ENCODE data around the gene TAGAP. TPM values are rescaled to one million over a fixed set of nuclear protein-coding genes. Genes with fewer than 3 reads are reported as not detected.

Gene TAGAP
- total RNA-seq, 1 experiment from 2014 or later = 0.30 TPM

DNA sequence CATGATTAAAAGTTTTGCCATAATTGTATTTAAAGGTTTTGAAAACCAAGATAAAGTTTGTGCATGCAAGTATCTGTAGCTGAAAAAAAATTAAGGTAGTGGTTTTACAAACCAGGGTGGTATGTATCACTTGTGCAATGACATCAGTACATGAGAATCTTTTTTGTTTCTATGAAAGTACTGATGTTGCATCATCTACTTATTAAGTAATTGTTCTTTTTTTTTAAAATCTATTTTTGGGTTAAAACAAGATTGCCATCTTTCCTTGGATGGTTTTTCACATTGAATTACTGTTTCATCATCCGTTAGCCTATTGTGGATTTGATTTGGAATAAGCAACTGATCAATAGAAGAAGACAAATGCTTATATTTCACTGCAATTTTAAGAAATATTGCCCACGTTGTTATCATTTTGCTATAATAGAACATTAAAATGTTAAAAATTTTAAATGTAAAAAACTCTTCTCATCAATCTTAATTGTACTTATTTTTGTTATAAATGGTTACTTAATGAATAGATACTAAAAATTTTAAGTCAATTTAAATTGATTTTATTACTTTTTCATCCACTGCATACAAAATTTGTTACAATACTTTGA, 39.8 kb upstream of the TAGAP start:
- H3K27me3 ChIP-seq (ENCODE audit: insufficient read depth, low read length) = no peaks in the 10 kb centered on the region
- no peaks in the 10 kb centered on the region for H3K36me3 ChIP-seq (ENCODE audit: control insufficient read depth in 1 of 2, insufficient read depth in 2 of 2, low read length in 2 of 2)
- no TSS peak for BruUV-seq (replicated peaks)
- H3K4me3 ChIP-seq (replicated peaks in 1 of 2; ENCODE audit: low read depth in 1 of 2, low read length in 2 of 2) = no peak overlapping the region
- RAD21 ChIA-PET (ENCODE audit: low non-redundant PET in 1 of 2, low total read pairs in 2 of 2, uncharacterized antibody in 2 of 2, unreplicated experiment in 2 of 2) = no interaction called here
- no peaks in the 10 kb centered on the region for H3K4me1 ChIP-seq (ENCODE audit: control insufficient read depth in 1 of 2, insufficient read depth in 2 of 2, low read length in 2 of 2)
- H3K27ac ChIP-seq (ENCODE audit: low read depth, low read length) = no peak overlapping the region
- DNase-seq (ENCODE audit: low read depth, low spot score) (no peak), ATAC-seq (no peak)
- no peaks in the 10 kb centered on the region for H4K20me1 ChIP-seq (ENCODE audit: insufficient read depth)
- H3K9me2 ChIP-seq (ENCODE audit: insufficient read depth) = no peaks in the 10 kb centered on the region
- H3K4me2 ChIP-seq (ENCODE audit: low read length) = no peak overlapping the region
- TF ChIP-seq CEBPB (IDR thresholded peaks at IDR 0.05; ENCODE audit: low read depth) = peak; percentile 76
- TF ChIP-seq, protein P1, sequence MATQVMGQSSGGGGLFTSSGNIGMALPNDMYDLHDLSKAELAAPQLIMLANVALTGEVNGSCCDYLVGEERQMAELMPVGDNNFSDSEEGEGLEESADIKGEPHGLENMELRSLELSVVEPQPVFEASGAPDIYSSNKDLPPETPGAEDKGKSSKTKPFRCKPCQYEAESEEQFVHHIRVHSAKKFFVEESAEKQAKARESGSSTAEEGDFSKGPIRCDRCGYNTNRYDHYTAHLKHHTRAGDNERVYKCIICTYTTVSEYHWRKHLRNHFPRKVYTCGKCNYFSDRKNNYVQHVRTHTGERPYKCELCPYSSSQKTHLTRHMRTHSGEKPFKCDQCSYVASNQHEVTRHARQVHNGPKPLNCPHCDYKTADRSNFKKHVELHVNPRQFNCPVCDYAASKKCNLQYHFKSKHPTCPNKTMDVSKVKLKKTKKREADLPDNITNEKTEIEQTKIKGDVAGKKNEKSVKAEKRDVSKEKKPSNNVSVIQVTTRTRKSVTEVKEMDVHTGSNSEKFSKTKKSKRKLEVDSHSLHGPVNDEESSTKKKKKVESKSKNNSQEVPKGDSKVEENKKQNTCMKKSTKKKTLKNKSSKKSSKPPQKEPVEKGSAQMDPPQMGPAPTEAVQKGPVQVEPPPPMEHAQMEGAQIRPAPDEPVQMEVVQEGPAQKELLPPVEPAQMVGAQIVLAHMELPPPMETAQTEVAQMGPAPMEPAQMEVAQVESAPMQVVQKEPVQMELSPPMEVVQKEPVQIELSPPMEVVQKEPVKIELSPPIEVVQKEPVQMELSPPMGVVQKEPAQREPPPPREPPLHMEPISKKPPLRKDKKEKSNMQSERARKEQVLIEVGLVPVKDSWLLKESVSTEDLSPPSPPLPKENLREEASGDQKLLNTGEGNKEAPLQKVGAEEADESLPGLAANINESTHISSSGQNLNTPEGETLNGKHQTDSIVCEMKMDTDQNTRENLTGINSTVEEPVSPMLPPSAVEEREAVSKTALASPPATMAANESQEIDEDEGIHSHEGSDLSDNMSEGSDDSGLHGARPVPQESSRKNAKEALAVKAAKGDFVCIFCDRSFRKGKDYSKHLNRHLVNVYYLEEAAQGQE (IDR thresholded peaks at IDR 0.05; ENCODE audit: low read depth) = no peak
- peak overlapping the region; percentile 35 for H2AFZ ChIP-seq (ENCODE audit: low read depth, low read length, poor library complexity, severe bottlenecking)
- CTCF ChIA-PET = no interaction called here
- POLR2A ChIA-PET = no interaction called here
- intact Hi-C loops (cut with micrococcal nuclease) = no loop called here
- no peak overlapping the region for H3K9ac ChIP-seq (ENCODE audit: low read length)
- H3K9me3 ChIP-seq (ENCODE audit: control insufficient read depth in 1 of 2, insufficient read depth in 1 of 2, low read depth in 1 of 2, low read length in 2 of 2) = no peaks in the 10 kb centered on the region
- H3K79me2 ChIP-seq (ENCODE audit: insufficient read depth, low read length) = no peaks in the 10 kb centered on the region

DNA sequence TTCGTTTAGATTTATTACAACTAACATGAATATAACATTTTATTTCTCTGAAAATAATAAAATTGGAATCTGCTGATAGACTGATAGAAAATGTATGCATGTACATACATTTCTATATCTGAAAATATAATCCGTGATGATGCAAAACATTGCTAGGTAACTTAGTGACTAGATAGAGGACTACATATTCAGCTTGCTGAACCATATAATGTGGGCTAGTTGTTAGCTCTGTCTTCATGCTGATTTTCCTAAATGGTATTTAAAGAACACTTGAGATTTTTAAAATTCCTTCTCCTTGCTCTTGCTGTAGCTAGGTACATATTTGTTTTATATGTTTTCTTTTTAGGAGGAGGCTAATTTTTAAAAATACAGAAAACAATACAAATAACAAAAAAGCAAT, 38.4 kb upstream of the TAGAP start:
- Histone ChIP-seq H3K4me1 (ENCODE audit: control insufficient read depth in 1 of 2, insufficient read depth in 2 of 2, low read length in 2 of 2) (no peaks in the 10 kb centered on the region), H3K27me3 (ENCODE audit: insufficient read depth, low read length) (no peaks in the 10 kb centered on the region), H3K36me3 (ENCODE audit: control insufficient read depth in 1 of 2, insufficient read depth in 2 of 2, low read length in 2 of 2) (no peaks in the 10 kb centered on the region), H3K4me2 (ENCODE audit: low read length) (no peak overlapping the region), H3K79me2 (ENCODE audit: insufficient read depth, low read length) (no peaks in the 10 kb centered on the region), H2AFZ (ENCODE audit: low read depth, low read length, poor library complexity, severe bottlenecking) (no peak overlapping the region), H3K9me3 (ENCODE audit: control insufficient read depth in 1 of 2, insufficient read depth in 1 of 2, low read depth in 1 of 2, low read length in 2 of 2) (no peaks in the 10 kb centered on the region), H3K27ac (ENCODE audit: low read depth, low read length) (no peak overlapping the region), H3K9ac (ENCODE audit: low read length) (no peak overlapping the region), H3K9me2 (ENCODE audit: insufficient read depth) (no peaks in the 10 kb centered on the region), H3K4me3 (replicated peaks in 1 of 2; ENCODE audit: low read depth in 1 of 2, low read length in 2 of 2) (no peak overlapping the region), H4K20me1 (ENCODE audit: insufficient read depth) (no peaks in the 10 kb centered on the region)
- RAD21 ChIA-PET (ENCODE audit: low non-redundant PET in 1 of 2, low total read pairs in 2 of 2, uncharacterized antibody in 2 of 2, unreplicated experiment in 2 of 2) = no interaction called here
- CTCF ChIA-PET = interaction anchor here (0.9 kb wide), 1 partner anchor 27 kb away, joined by 3 read pairs; no protein-coding TSS in a partner anchor
- ATAC-seq = no peak
- POLR2A ChIA-PET = no interaction called here
- TF ChIP-seq SP1 (IDR thresholded peaks at IDR 0.05; ENCODE audit: low read depth) = no peak
- TF ChIP-seq YY1 (IDR thresholded peaks at IDR 0.05; ENCODE audit: extremely low read depth, insufficient replicate concordance, low read depth, low read length) = no peak
- no peak for TF ChIP-seq POLR2AphosphoS5 (IDR thresholded peaks at IDR 0.05; ENCODE audit: low read depth, low read length)
- no peak for TF ChIP-seq EGR1 (IDR thresholded peaks at IDR 0.05; ENCODE audit: low read depth)
- TF ChIP-seq, protein P2, sequence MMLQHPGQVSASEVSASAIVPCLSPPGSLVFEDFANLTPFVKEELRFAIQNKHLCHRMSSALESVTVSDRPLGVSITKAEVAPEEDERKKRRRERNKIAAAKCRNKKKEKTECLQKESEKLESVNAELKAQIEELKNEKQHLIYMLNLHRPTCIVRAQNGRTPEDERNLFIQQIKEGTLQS (IDR thresholded peaks at IDR 0.05) = no peak
- TF ChIP-seq SIN3A (IDR thresholded peaks at IDR 0.05; ENCODE audit: low read depth) = no peak
- no peak for TF ChIP-seq EZH2phosphoT487 (IDR thresholded peaks at IDR 0.05; ENCODE audit: borderline replicate concordance)
- TF ChIP-seq TCF7L2 (IDR thresholded peaks at IDR 0.05; ENCODE audit: borderline replicate concordance, extremely low read depth, insufficient read depth, insufficient read length) = no peak
- no peak for TF ChIP-seq ELF1 (IDR thresholded peaks at IDR 0.05; ENCODE audit: borderline replicate concordance, low read depth)
- TF ChIP-seq, protein P1 (IDR thresholded peaks at IDR 0.05; ENCODE audit: low read depth) = no peak
- no peak for DNase-seq (ENCODE audit: low read depth, low spot score)
- no TSS peak for BruUV-seq (replicated peaks)
- intact Hi-C loops (cut with micrococcal nuclease) = no loop called here

All from HCT116 (cell line).